AML-193 (cell line): ENCODE results near the gene PAX8.

Source experiments
- DNase-seq, 2 experiments: peaks; one replicate each; lab custom pipeline; 2025; lab: John Stamatoyannopoulos, UW

Gene PAX8

DNA sequence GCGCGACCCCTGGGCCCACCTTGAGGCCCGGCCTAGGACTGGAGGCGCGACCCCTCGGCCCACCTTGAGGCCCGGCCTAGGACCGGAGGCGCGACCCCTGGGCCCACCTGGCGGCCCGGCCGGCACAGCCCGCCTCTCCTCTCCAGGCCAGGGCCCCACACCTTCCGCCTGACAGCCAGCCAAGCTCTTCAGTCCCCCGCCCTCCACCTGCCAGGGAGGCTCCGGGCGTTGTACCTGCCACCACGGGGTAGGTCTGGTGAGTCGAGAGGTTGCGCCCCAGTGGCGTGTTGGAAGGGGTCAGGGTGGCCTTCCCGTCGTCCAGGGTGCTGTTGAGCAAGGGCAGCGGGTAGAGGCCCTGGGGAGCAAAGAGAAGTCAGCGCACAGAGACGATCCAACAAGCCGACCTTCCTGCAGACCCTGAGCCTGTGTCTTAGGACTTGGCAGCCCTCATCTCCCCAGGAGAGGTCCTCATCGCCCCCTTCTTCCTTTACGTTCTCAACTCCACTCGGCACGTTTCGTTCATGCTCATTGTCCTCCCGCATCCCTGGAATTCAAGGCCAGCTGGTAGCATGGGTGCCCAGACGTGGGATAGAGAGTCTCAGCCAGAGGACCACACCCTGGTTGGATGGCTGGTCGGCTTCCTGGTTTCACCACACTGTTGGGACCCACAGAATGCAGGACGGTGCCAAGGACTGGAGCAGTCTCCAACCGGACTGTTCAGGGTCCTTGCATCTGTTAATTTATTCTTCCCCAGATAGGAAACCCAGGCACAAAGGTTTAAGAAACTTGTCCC, 42.2 kb downstream of the PAX8 start:
- DNase-seq = no peak

- peak; percentile 93 to 94 for DNase-seq
Measured at GRCh38 chr2:113235347-113236226, 43.1 kb downstream of the PAX8 start.

- no peak for DNase-seq
Measured at GRCh38 chr2:113234721-113235346, 43.9 kb downstream of the PAX8 start.

- DNase-seq = peak in 1 of 2 experiments; percentile 47
Measured at GRCh38 chr2:113233593-113234550, 44.8 kb downstream of the PAX8 start.

DNA sequence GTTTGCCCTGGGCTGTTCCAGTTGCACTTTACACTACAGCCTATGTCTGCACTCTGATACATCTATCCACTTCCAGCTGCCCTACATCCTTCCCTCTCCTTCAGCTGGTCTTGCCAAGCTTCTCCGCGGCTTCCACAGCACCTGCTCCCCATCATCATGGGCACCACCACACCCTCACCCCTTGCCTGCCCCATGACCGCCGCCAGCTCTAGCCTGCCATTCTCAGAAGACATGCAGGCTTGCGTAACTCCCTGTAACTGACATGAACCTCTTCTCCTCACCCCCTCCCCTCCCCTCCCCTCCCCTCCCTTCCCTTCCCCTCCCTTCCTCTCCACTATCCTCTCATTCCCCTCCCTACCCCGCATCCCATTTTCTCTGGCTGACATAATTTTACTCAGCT, 46.0 kb downstream of the PAX8 start:
- peak; percentile 35 to 53 for DNase-seq

DNA sequence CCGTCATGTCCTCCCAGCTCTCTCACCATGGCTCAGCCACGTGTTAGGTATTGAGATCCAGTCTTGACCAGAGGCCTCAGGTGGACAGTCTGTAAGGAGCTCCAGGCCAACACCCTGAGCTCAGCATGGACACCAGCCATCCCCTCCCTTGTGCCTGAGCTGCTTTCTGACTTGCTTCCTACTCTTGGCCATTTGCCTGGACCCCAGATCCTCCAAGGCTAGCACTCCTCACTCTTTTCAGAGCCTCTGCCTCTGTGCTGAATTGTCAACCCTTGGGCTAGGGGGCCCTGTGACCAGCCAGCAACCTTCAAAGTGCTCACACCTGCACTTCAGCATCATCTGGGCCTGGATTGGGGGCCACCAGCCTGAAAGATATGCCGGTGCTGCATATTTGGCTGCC, 46.6 kb downstream of the PAX8 start:
- no peak for DNase-seq

DNA sequence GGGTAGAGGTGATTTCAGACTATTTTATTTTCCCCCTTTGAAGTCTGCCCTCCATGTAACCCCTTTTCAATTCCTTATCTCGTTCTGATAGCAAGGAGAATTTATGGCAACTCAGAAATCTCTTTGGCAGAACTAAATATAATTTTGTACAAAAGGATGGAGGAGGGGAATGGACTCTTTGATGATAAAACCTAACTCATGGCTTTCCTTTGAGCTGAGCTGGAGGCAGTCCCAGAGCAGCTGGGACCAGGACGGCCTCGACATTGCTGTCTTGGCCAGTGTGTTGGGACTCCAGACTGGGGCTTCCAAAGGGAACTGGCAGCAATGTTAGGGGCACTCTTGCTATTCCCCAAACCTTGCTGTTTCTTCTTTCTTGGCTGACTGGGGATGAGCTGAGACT, 47.7 kb downstream of the PAX8 start:
- DNase-seq = no peak

DNA sequence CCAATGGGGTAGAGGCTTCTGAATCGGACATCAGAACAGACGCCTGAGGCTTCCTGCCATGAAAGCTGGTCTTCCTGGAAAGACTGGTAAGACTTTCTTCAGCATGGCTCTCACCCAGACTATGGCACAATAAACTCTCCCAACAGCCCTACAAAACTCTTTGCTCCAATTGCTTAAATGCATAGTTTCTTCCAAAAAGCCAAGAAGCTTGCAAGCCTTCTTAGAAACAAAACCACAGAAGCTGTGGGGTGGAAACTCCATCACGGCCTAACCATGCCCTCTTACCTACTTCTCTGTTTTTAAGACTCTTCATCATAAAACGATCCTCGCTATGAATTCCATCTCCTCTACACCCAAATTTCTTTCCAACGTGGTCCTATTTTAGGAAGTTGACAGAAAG, 48.2 kb downstream of the PAX8 start:
- peak; percentile 72 to 80 for DNase-seq

DNA sequence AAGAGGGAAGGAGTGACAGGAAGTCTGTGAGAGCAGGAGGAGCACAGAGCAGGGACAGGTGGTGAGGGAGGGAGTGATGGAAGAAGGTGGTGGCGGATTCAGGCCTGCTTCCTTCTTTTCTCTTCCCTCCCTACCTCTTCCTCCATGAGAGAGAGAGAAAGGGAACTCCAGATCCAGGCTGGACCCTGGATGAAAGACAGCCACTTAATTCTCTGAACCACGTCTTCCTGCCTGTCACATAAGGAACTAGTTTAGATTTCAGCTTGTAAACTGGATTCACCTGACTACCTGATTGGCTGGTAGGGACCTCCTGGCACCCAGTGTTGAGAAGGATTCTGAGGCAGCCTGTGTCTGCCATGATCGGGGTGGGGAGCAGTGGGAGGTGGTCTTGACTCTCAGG, 48.9 kb downstream of the PAX8 start:
- no peak for DNase-seq

GRCh38 chr2:113228991-113229716, 49.6 kb downstream of the PAX8 start:
- no peak for DNase-seq

GRCh38 chr2:113228351-113228750, 50.4 kb downstream of the PAX8 start:
- no peak for DNase-seq

GRCh38 chr2:113227698-113228097, 51.0 kb downstream of the PAX8 start:
- DNase-seq = no peak

- no peak for DNase-seq
Measured at GRCh38 chr2:113227290-113227689, 51.4 kb downstream of the PAX8 start.

DNA sequence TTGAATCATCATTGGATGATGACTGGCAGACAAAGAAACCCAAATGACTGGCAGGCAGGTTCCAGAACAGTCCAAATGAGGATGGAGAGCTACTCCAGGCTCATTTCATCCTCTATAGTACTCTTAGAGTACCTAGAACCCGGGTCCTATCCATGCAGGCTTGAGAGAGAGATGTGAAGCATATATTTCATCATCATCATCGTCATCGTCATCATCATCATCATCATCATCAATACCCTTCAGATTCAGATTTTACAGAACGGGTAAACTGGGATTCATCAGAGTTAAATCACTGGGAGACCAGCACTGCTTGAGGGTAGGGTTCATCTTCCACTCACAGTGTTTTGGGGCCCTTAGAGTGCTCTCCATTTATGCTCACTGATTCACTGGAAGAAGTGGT, 52.3 kb downstream of the PAX8 start:
- DNase-seq = no peak

- DNase-seq = no peak
Measured at GRCh38 chr2:113225263-113226259, 53.2 kb downstream of the PAX8 start.

GRCh38 chr2:113224647-113225236, 54.0 kb downstream of the PAX8 start:
- DNase-seq = no peak

- no peak for DNase-seq
Measured at GRCh38 chr2:113223813-113224212, 54.9 kb downstream of the PAX8 start.

DNA sequence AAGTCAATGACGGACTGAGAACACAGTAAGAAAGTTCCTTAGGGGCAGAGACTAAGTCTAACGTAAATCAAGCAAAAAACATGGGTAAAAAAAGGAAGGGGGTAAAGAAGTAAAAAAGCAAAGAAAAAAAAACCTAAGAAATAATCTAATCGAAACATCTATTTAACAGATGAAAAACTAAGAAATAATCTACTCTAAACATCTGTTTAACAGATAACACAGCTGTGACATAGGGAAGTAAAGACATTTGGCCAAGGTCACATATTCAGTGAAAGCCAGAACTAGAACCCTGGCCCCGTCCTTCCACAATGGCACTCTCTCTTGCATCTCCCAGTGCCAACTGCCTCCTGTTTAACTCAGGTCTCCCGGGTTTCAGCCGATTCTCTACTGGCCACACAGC, 56.9 kb downstream of the PAX8 start:
- no peak for DNase-seq
